Kidney epithelial cell (primary cell): ENCODE data around the gene HOMEZ. TPM values are rescaled to one million over a fixed set of nuclear protein-coding genes. Genes with fewer than 3 reads are reported as not detected.

Experiments
- DNase-seq: peaks from one replicate; pipeline ENCODE4 v3.0.0-alpha.2; 2010; ENCODE audit warnings: low read depth
- H3K27me3 ChIP-seq: 2 replicates; pipeline ENCODE4 v1.6.0; 2011; ENCODE audit warnings: low read length; ENCODE audit not compliant: control insufficient read depth, insufficient read depth
- H3K36me3 ChIP-seq: 2 replicates; pipeline ENCODE4 v1.5.1; 2011; ENCODE audit warnings: low read length; ENCODE audit not compliant: control insufficient read depth, insufficient read depth
- H3K4me3 ChIP-seq: 2 replicates; pipeline ENCODE4 v1.5.1; 2011; ENCODE audit warnings: low read depth, mild to moderate bottlenecking, control low read depth, low read length
- CTCF ChIP-seq: IDR thresholded peaks from 2 replicates; pipeline ENCODE4 v1.5.1; 2011; ENCODE audit warnings: mild to moderate bottlenecking, moderate library complexity, low read length, control low read depth, inconsistent platforms; ENCODE audit not compliant: insufficient read depth, poor library complexity, severe bottlenecking
- total RNA-seq: library from RNA; depleted of rRNA; stranded (reverse); fragments of >200 nt; gene quantifications from 2 replicates; pipeline ENCODE4 v1.2.3, GENCODE V29; 2015

The HOMEZ gene
- total RNA-seq, 1 donor from 2014 or later, result 24.3 TPM

GRCh38 chr14:23297611-23298277 is 11.8 kb upstream of the HOMEZ start:
- no peak for DNase-seq
- H3K36me3 ChIP-seq, result no peaks in the 10 kb centered on the region
- H3K27me3 ChIP-seq, result no peaks in the 10 kb centered on the region
- no peak overlapping the region for H3K4me3 ChIP-seq
- no peak for TF ChIP-seq CTCF

- no peak for DNase-seq
- no peak for TF ChIP-seq CTCF
- Histone ChIP-seq H3K4me3 (no peak overlapping the region), H3K36me3 (no peaks in the 10 kb centered on the region), H3K27me3 (no peaks in the 10 kb centered on the region)
Measured at GRCh38 chr14:23297096-23297495, 11.2 kb upstream of the HOMEZ start.

GRCh38 chr14:23296012-23296777 is 10.3 kb upstream of the HOMEZ start:
- TF ChIP-seq CTCF, result no peak
- H3K36me3 ChIP-seq, result no peaks in the 10 kb centered on the region
- no peak for DNase-seq
- no peak overlapping the region for H3K4me3 ChIP-seq
- no peaks in the 10 kb centered on the region for H3K27me3 ChIP-seq

GRCh38 chr14:23294734-23295561 is 9.0 kb upstream of the HOMEZ start:
- no peaks in the 10 kb centered on the region for H3K27me3 ChIP-seq
- H3K36me3 ChIP-seq, result no peaks in the 10 kb centered on the region
- TF ChIP-seq CTCF, result peak; percentile 90
- H3K4me3 ChIP-seq, result no peak overlapping the region
- no peak for DNase-seq

GRCh38 chr14:23286902-23287479 is 1.1 kb upstream of the HOMEZ start:
- DNase-seq, result no peak
- no peak for TF ChIP-seq CTCF
- Histone ChIP-seq H3K27me3 (no peaks in the 10 kb centered on the region), H3K36me3 (no peaks in the 10 kb centered on the region), H3K4me3 (peak overlapping the region; percentile 63)
